Vagina (tissue), 2 donors: ENCODE measurements around the gene F12. TPM values are rescaled to one million over a fixed set of nuclear protein-coding genes. Genes with fewer than 3 reads are reported as not detected.

Experiments used
- DNase-seq, 2 donors: peaks; one replicate each; pipeline ENCODE4 v3.0.0-alpha.2; 2017; ENCODE audit errors: extremely low spot score in 2 of 2
- H3K27ac ChIP-seq: fragments of 200-600 bp; sonication (generic); one replicate; pipeline ENCODE4 v1.5.1; 2019
- H3K27me3 ChIP-seq: fragments of 200-600 bp; sonication (generic); one replicate; pipeline ENCODE4 v1.5.1; 2019
- H3K36me3 ChIP-seq, 2 donors: fragments of 200-600 bp; sonication (generic); one replicate each; pipeline ENCODE4 v1.5.1; 2017 to 2019
- H3K4me1 ChIP-seq: fragments of 200-600 bp; sonication (generic); one replicate; pipeline ENCODE4 v1.5.1; 2019
- H3K4me3 ChIP-seq, 2 donors: fragments of 200-600 bp; sonication (generic); 1 replicate in 1 of 2; 2 replicates in 1 of 2; pipeline ENCODE4 v1.5.1; 2016 to 2019
- H3K9me3 ChIP-seq: fragments of 200-600 bp; sonication (generic); one replicate; pipeline ENCODE4 v1.5.1; 2019
- POLR2A ChIP-seq, 2 donors: fragments of 450-650 bp; IDR thresholded peaks; one replicate each; pipeline ENCODE4 v1.6.1; 2017; ENCODE audit warnings: antibody characterized with exemption in 2 of 2, mild to moderate bottlenecking in 2 of 2, moderate library complexity in 2 of 2
- POLR2AphosphoS5 ChIP-seq, 2 donors: sonication (generic); formaldehyde crosslinking; IDR thresholded peaks; one replicate each; pipeline ENCODE4 v1.9.0; 2017; ENCODE audit warnings: antibody characterized with exemption in 2 of 2, mild to moderate bottlenecking in 2 of 2, low read depth in 1 of 2; ENCODE audit not compliant: insufficient read depth in 1 of 2
- intact Hi-C: fragments of 100-400 bp; cut with DNase I; formaldehyde crosslinking; loops from one replicate; pipeline ENCODE4 v1.15.1; 2023
- total RNA-seq: library from RNA; depleted of rRNA; stranded (reverse); fragments of >200 nt; gene quantifications from one replicate; pipeline ENCODE4 v1.2.3, GENCODE V29; 2016
- TF ChIP-seq, protein P1 (sequence below), 3 experiments: fragments of 450-650 bp in 2 of 3; fragments of 200-600 bp in 1 of 3; sonication (generic) in 1 of 3; IDR thresholded peaks; one replicate each; pipeline ENCODE4 v1.5.1; 2017 to 2019; ENCODE audit warnings: antibody characterized with exemption in 3 of 3, mild to moderate bottlenecking in 2 of 3, moderate library complexity in 2 of 3

F12 gene
- total RNA-seq, 1 donor from 2014 or later: 5.2 TPM

DNA sequence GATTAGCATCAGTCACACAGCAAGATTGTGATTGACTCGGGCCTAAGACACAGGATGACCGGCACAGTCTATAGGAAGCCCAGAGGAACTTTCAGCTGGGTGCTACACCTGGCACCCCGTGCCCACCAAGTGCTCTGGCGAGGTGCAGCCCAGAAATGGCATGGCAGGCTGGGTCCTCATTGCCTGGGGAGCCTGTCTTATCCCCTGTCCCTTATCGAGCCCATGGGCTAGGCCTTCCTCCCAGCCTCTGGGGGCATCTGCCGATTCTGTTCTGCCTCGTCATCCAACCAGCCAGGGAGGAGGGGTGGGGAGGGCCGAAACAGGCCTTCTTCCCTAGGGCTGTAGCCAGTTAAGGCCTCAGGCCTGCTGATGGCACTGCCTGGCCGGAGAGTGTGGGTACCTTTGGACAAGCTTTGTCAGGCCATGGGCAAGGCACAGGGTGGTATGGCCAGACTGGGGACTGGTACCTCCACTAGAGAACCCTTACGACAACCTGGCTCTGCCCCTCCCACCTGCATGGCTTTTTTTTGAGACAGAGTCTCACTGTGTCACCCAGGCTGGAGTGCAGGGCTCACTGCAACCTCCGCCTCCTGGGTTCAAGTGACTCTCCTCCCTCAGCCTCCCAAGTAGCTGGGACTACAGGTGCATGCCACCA lies 18.7 kb upstream of the F12 start:
- Histone ChIP-seq H3K27me3 (no peaks in the 10 kb centered on the region), H3K4me3 (peak overlapping the region; percentile 7 to 95), H3K4me1 (peaks cover 55% of the 10 kb centered on the region), H3K27ac (peak overlapping the region; percentile 20), H3K9me3 (no peaks in the 10 kb centered on the region), H3K36me3 (peaks cover 0 to 12% of the 10 kb centered on the region in 2 donors)
- DNase-seq: no peak
- intact Hi-C loops: no loop called here
- TF ChIP-seq POLR2A (IDR thresholded peaks at IDR 0.05): no peak
- TF ChIP-seq, protein P1, sequence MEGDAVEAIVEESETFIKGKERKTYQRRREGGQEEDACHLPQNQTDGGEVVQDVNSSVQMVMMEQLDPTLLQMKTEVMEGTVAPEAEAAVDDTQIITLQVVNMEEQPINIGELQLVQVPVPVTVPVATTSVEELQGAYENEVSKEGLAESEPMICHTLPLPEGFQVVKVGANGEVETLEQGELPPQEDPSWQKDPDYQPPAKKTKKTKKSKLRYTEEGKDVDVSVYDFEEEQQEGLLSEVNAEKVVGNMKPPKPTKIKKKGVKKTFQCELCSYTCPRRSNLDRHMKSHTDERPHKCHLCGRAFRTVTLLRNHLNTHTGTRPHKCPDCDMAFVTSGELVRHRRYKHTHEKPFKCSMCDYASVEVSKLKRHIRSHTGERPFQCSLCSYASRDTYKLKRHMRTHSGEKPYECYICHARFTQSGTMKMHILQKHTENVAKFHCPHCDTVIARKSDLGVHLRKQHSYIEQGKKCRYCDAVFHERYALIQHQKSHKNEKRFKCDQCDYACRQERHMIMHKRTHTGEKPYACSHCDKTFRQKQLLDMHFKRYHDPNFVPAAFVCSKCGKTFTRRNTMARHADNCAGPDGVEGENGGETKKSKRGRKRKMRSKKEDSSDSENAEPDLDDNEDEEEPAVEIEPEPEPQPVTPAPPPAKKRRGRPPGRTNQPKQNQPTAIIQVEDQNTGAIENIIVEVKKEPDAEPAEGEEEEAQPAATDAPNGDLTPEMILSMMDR (IDR thresholded peaks at IDR 0.05): no peak
- no peak for TF ChIP-seq POLR2AphosphoS5 (IDR thresholded peaks at IDR 0.05; ENCODE audit: insufficient read depth in 1 of 2, low read depth in 1 of 2)

DNA sequence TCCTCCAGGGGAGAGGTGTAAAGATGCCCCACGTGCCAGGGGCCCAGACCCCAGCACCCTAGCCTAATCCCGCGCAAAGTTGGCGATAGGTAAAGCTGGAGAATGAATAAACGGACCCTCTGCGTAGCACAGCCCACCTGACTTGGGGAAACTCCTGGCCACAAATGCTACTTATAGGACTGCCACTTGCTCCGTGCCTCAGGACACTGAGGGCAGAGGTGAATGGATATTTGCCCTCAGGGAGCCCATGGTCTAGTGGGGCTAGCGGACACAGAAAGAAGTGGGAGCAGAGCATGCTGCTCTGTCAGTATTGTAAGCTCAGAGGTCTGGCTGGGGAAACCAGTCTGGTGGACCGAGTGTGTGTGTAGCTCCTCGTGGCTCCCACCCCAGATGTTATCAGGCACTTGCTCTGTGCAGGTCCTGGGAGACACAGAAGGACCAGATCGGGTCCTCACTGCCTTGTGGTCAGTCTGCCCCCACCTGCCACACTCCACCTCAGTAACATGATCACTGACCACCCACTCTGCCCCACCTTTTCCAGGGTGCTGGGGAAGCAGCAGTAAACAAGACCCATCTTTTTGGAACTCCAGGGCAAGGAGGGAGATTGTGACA lies 18.0 kb upstream of the F12 start:
- DNase-seq: no peak
- no peaks in the 10 kb centered on the region for H3K9me3 ChIP-seq
- H3K27ac ChIP-seq: peak overlapping the region; percentile 88
- H3K36me3 ChIP-seq: peaks cover 0 to 6% of the 10 kb centered on the region in 2 donors
- intact Hi-C loops: no loop called here
- H3K4me3 ChIP-seq: peak overlapping the region; percentile 89 to 95
- TF ChIP-seq, protein P1 (IDR thresholded peaks at IDR 0.05): no peak
- TF ChIP-seq POLR2AphosphoS5 (IDR thresholded peaks at IDR 0.05; ENCODE audit: insufficient read depth in 1 of 2, low read depth in 1 of 2) (no peak), POLR2A (IDR thresholded peaks at IDR 0.05) (no peak)
- H3K27me3 ChIP-seq: no peaks in the 10 kb centered on the region
- H3K4me1 ChIP-seq: peaks cover 55% of the 10 kb centered on the region

DNA sequence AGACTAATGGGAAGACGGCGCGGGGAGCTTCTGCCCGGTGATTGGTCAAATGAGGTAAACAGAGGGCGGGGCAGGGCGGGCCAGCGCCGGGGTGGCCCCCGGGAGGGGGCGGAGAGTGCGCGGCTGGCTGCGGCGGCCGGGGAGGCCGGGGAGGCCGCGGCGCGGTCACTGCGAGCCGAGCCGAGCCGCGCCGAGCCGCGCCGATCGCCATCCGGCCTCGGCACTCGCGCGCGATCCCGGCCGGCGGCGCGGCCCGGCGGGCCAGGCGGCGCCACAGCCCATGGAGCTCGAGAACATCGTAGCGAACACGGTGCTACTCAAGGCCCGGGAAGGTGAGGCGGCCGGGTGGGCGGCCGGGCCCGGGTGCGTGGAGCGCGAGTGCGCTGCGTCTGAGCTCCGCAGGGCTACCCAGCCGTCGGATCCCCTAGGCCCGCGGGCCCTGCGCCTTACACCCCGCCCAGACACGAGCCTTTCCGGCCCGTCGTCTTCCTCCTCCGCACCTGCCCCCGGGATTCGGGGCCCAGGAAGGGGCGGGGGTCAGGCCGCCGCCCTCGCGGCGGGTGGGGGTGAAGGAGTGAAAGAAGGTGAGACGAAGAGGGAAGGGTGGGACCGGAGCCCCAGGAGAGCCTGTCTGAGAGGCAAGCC lies 17.3 kb upstream of the F12 start, which contains the start of gene GRK6:
Gene GRK6, plus strand, starts transcription at position 111 of the 645 bp plus-strand sequence. Its CDS starts 170 bp downstream, at position 281.
- intact Hi-C loops: no loop called here
- no peak for DNase-seq

DNA sequence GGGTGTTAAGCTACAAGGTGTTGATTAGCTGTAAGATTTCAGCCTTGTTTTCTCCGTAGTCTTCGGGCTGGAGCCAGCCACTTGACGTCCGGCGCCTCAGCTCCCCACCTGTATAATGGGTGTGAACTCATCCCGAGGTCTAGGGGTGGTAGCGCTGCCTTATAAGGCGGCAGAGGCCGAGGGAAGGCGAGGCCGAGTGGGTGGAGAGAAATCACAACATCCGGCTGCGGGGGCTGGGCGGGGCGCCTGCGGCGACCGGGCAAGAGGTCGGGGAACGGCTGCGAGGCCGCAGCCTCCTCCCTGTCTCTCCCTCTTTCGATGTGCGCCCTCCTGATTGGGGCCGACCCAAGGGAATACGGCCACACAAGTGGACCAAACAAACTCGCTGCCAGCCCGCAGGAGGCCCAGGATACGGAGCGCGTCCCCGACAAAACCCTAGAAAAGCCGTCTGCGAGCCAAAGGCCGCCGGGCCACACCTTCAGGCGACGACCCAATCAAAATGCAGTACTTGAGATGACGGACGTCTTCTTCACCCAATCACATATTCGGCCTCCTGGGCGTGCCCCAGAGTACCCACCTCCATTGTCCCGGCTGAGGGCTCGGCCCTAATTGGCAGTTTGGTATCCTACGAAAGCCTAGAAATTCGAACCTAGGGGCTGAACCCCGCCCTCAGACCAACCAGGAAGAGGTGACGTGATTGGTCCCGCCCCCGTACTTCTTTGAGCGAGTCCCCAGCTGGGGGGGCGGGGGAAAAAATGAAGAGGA lies 16.6 kb upstream of the F12 start:
- H3K4me1 ChIP-seq: peaks cover 49% of the 10 kb centered on the region
- intact Hi-C loops: no loop called here

More for the DNA sequence above, 17.3 kb upstream of the F12 start, which contains the start of gene GRK6:
- H3K36me3 ChIP-seq: no peaks in the 10 kb centered on the region
- H3K4me1 ChIP-seq: peaks cover 55% of the 10 kb centered on the region
- H3K4me3 ChIP-seq: peak within 1 kb of the TSS; percentile 89 to 95
- no peaks in the 10 kb centered on the region for H3K27me3 ChIP-seq
- no peaks in the 10 kb centered on the region for H3K9me3 ChIP-seq
- H3K27ac ChIP-seq: peak within 1 kb of the TSS; percentile 93
- TF ChIP-seq, protein P1 (IDR thresholded peaks at IDR 0.05): no peak
- peak in 1 of 2 donors; percentile 69 for TF ChIP-seq POLR2A (IDR thresholded peaks at IDR 0.05)

More for the DNA sequence above, 16.6 kb upstream of the F12 start:
- peak; percentile 93 to 97 for TF ChIP-seq POLR2AphosphoS5 (IDR thresholded peaks at IDR 0.05; ENCODE audit: insufficient read depth in 1 of 2, low read depth in 1 of 2)
- TF ChIP-seq, protein P1 (IDR thresholded peaks at IDR 0.05): no peak
- TF ChIP-seq POLR2A (IDR thresholded peaks at IDR 0.05): peak in 1 of 2 donors; percentile 50
- H3K9me3 ChIP-seq: no peaks in the 10 kb centered on the region
- peak overlapping the region; percentile 54 to 58 for H3K4me3 ChIP-seq
- no peaks in the 10 kb centered on the region for H3K27me3 ChIP-seq
- H3K27ac ChIP-seq: peak overlapping the region; percentile 93
- H3K36me3 ChIP-seq: no peaks in the 10 kb centered on the region
- DNase-seq: peak; percentile 100
